Colonic mucosa (tissue), 4 donors: ENCODE results near the gene CYFIP1. TPM values are rescaled to one million over a fixed set of nuclear protein-coding genes. Genes with fewer than 3 reads are reported as not detected.

ENCODE experiments used
- DNase-seq: peaks from one replicate; pipeline ENCODE4 v3.0.0-alpha.2; 2020
- H3K27ac ChIP-seq: fragments of 200-600 bp; one replicate; pipeline ENCODE4 v1.8.0; 2021
- H3K27me3 ChIP-seq: fragments of 200-600 bp; one replicate; pipeline ENCODE4 v1.8.0; 2021
- H3K36me3 ChIP-seq: fragments of 200-600 bp; one replicate; pipeline ENCODE4 v1.8.0; 2021
- H3K4me1 ChIP-seq: fragments of 200-600 bp; one replicate; pipeline ENCODE4 v1.8.0; 2021; ENCODE audit warnings: mild to moderate bottlenecking
- H3K4me3 ChIP-seq: fragments of 200-600 bp; one replicate; pipeline ENCODE4 v1.8.0; 2021
- H3K9ac ChIP-seq, 2 donors: one replicate each; pipeline ENCODE4 v1.7.0; 2013; ENCODE audit warnings: control low read depth in 2 of 2, low read depth in 2 of 2, low read length in 2 of 2
- H3K9me3 ChIP-seq: fragments of 200-600 bp; one replicate; pipeline ENCODE4 v1.8.0; 2021
- intact Hi-C: fragments of 100-400 bp; cut with DNase I; formaldehyde crosslinking; loops from one replicate; pipeline ENCODE4 v1.14.1; 2022
- total RNA-seq, 2 donors: library from RNA; stranded (reverse); fragmentation: NEBNext Ultra II Directional in 1 of 2; extraction: Animal tissue kit (Norgen Biotek cat#: 25700) in 1 of 2; gene quantifications; one replicate each; pipeline ENCODE4 v1.2.1, GENCODE V29; 2021
- TF ChIP-seq, protein P1 (sequence below): fragments of 200-600 bp; IDR thresholded peaks from one replicate; pipeline ENCODE4 v1.8.0; 2022; ENCODE audit warnings: antibody characterized with exemption, mild to moderate bottlenecking
- donor health status: healthy.
- donor health status: DM: no; HTN: no; CAD: no.
- donor health status: DM: no; HTN: no; CAD: no.

Gene CYFIP1
- total RNA-seq, 2 donors from 2014 or later, result 119 to 165 TPM

DNA sequence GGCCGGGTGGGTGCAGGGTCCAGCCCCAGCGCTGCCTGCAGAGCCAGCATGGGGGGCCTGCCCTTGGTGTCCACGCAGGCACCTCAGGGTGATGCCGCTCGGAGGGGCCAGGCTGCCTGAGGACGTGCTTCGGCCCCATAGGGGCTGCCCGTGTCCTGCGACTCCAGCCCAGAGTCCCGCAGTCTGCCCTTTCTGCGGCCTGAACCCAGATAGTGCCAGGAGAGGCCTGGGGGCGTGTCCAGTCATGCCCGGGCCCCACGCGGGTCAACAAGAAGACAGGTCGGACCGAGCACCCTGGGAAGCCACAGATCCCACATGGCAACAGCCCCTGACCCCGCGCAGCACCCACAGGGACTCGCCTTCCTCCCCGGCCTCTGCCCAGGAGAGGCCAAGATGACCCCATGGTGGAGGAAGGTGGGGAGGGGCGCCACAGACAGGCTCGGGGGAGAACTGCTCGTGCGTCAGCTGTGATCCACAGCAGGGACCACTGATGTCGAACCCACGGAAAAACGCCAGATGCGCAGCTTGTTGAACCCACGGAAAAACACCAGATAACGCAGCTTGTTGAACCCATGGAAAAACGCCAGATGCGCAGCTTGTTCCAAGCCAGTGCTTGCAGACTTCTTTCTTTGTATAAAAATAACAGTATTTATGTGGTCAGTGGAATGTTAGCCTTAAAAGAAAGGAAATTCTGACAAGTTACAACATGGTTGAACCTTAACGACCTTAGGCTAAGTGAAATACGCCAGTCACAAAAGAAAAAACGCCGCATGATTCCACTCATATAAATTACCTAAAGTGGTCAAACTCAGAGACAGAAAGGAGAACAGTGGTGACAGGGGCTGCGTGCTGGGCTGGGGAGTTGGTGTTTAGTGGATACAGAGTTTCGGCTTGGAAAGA lies 28.5 kb downstream of the CYFIP1 start:
- Histone ChIP-seq H3K9me3 (no peaks in the 10 kb centered on the region), H3K4me3 (no peak overlapping the region), H3K4me1 (no peaks in the 10 kb centered on the region), H3K27ac (no peak overlapping the region), H3K9ac (no peak overlapping the region), H3K36me3 (no peaks in the 10 kb centered on the region), H3K27me3 (no peaks in the 10 kb centered on the region)
- intact Hi-C loops, result no loop called here
- DNase-seq, result no peak
- TF ChIP-seq, protein P1, sequence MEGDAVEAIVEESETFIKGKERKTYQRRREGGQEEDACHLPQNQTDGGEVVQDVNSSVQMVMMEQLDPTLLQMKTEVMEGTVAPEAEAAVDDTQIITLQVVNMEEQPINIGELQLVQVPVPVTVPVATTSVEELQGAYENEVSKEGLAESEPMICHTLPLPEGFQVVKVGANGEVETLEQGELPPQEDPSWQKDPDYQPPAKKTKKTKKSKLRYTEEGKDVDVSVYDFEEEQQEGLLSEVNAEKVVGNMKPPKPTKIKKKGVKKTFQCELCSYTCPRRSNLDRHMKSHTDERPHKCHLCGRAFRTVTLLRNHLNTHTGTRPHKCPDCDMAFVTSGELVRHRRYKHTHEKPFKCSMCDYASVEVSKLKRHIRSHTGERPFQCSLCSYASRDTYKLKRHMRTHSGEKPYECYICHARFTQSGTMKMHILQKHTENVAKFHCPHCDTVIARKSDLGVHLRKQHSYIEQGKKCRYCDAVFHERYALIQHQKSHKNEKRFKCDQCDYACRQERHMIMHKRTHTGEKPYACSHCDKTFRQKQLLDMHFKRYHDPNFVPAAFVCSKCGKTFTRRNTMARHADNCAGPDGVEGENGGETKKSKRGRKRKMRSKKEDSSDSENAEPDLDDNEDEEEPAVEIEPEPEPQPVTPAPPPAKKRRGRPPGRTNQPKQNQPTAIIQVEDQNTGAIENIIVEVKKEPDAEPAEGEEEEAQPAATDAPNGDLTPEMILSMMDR, result no peak

- no peaks in the 10 kb centered on the region for H3K9me3 ChIP-seq
- no peak for DNase-seq
- intact Hi-C loops, result no loop called here
- no peaks in the 10 kb centered on the region for H3K27me3 ChIP-seq
- TF ChIP-seq, protein P1, result no peak
- H3K4me3 ChIP-seq, result no peak overlapping the region
- no peaks in the 10 kb centered on the region for H3K36me3 ChIP-seq
- no peak overlapping the region for H3K9ac ChIP-seq
- no peaks in the 10 kb centered on the region for H3K4me1 ChIP-seq
- no peak overlapping the region for H3K27ac ChIP-seq
Measured at GRCh38 chr15:22951031-22951380, 29.2 kb downstream of the CYFIP1 start.

DNA sequence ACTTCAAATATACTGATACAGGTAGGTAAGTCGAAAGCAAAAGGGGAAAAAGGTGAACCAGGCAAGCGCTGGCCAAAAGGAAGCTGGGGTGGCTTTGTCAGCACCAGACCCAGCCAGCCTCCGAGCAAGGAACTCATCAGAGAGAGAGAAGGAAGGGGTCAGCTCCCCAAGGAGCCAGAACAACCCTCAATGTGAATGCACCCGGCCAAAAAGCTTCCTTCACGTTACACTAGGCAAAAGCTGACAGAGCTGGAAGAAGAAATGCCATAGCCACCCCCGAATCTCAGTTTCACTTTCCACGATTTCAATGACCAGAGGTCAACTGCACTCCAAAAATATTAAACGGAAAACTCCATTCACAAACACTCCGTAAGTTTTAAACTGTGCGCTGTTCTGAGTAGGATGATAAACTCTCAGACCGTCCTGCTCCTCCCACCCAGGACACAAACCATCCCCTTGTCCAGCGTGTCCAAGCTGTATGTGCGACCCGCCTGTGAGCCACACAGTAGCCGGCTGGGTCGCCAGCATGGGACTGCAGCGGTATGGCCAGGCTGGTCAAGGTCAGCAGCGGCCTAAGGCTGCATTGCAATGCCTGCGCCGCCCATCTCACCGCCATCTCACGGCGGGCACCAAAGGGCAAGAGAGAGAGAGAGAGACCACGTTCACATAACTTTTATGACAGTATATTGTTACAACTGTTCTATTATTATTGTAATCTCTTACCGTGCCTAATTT lies 29.7 kb downstream of the CYFIP1 start:
- TF ChIP-seq, protein P1, result no peak
- Histone ChIP-seq H3K9ac (no peak overlapping the region), H3K4me3 (no peak overlapping the region), H3K4me1 (no peaks in the 10 kb centered on the region), H3K27ac (no peak overlapping the region), H3K36me3 (no peaks in the 10 kb centered on the region), H3K9me3 (no peaks in the 10 kb centered on the region), H3K27me3 (no peaks in the 10 kb centered on the region)
- no peak for DNase-seq
- intact Hi-C loops, result no loop called here

DNA sequence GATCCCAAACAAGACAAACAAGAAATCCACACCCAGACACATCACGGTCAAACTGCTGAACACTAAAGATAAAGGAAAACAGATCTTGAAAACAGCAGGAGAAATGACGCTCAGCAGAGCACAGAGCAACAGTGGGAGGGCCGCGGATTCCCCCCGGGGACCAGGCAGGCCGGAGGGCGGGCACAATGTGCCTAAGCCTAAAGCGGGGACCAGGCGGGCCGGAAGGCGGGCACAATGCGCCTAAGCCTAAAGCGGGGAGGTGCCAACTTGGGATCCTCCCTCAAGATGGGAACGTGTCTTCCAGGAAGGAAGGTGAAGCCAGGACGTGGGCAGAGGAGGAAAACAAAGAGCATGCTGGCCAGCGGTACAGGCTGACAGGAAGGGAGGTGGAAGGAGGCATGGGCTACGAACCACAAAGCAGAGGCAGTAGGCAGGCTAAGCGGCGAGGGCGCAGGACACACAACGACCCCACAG lies 31.1 kb downstream of the CYFIP1 start:
- no peaks in the 10 kb centered on the region for H3K36me3 ChIP-seq
- no peak overlapping the region for H3K9ac ChIP-seq
- DNase-seq, result peak; percentile 59
- H3K4me3 ChIP-seq, result no peak overlapping the region
- no peak overlapping the region for H3K27ac ChIP-seq
- no peaks in the 10 kb centered on the region for H3K27me3 ChIP-seq
- intact Hi-C loops, result no loop called here
- no peaks in the 10 kb centered on the region for H3K9me3 ChIP-seq
- no peaks in the 10 kb centered on the region for H3K4me1 ChIP-seq
- TF ChIP-seq, protein P1, result no peak

GRCh38 chr15:22948056-22948455 lies 32.1 kb downstream of the CYFIP1 start:
- no peak overlapping the region for H3K4me3 ChIP-seq
- TF ChIP-seq, protein P1, result no peak
- no peaks in the 10 kb centered on the region for H3K4me1 ChIP-seq
- no peaks in the 10 kb centered on the region for H3K27me3 ChIP-seq
- peaks cover 5% of the 10 kb centered on the region for H3K36me3 ChIP-seq
- intact Hi-C loops, result no loop called here
- no peak overlapping the region for H3K9ac ChIP-seq
- H3K9me3 ChIP-seq, result no peaks in the 10 kb centered on the region
- no peak for DNase-seq
- no peak overlapping the region for H3K27ac ChIP-seq
